ENCODE data around the gene SYT15B.
"Not testable (repeated sequence)": the region's sequence is repeated elsewhere in the genome, so short reads cannot be mapped to it uniquely, and the experiment has no call there.

GRCh38 chr10:47746780-47747376 lies 16.5 kb downstream of the SYT15B start:
- TF ChIP-seq CTCF (IDR thresholded peaks at IDR 0.05; ENCODE audit: insufficient read depth, low read length, poor library complexity, severe bottlenecking); EZH2phosphoT487 (conservative IDR thresholded peaks at IDR 0.05; ENCODE audit: low read length): not testable (repeated sequence)
